Endodermal cell (in vitro differentiated cells): ENCODE measurements around the gene ERVMER34-1. TPM values are rescaled to one million over a fixed set of nuclear protein-coding genes. Genes with fewer than 3 reads are reported as not detected.

Experiments
- DNase-seq: peaks from one replicate; pipeline ENCODE4 v3.0.0-alpha.2; 2017
- H3K27ac ChIP-seq: 2 replicates; pipeline ENCODE4 v1.5.1; 2013; ENCODE audit warnings: mild to moderate bottlenecking, low read depth, low read length, moderate library complexity
- H3K27me3 ChIP-seq: 2 replicates; pipeline ENCODE4 v1.6.1; 2013; ENCODE audit warnings: mild to moderate bottlenecking, low read length, moderate library complexity; ENCODE audit not compliant: insufficient read depth, control insufficient read depth, poor library complexity, severe bottlenecking
- H3K36me3 ChIP-seq: 2 replicates; pipeline ENCODE4 v1.7.0; 2013; ENCODE audit warnings: mild to moderate bottlenecking, low read length, moderate library complexity; ENCODE audit not compliant: control insufficient read depth, insufficient read depth
- H3K4me1 ChIP-seq: one replicate; pipeline ENCODE4 v1.7.0; 2013; ENCODE audit warnings: low read length; ENCODE audit not compliant: control insufficient read depth, insufficient read depth
- H3K4me3 ChIP-seq: 2 replicates; pipeline ENCODE4 v1.5.1; 2013; ENCODE audit warnings: mild to moderate bottlenecking, low read length, moderate library complexity
- H3K9ac ChIP-seq: 2 replicates; pipeline ENCODE4 v1.6.1; 2013; ENCODE audit warnings: mild to moderate bottlenecking, low read length, moderate library complexity; ENCODE audit not compliant: poor library complexity, severe bottlenecking; ENCODE audit errors: extremely low read depth
- H3K9me3 ChIP-seq: 2 replicates; pipeline ENCODE4 v1.6.1; 2013; ENCODE audit warnings: mild to moderate bottlenecking, low read length, moderate library complexity; ENCODE audit not compliant: control insufficient read depth
- H3K27ac Mint-ChIP-seq: 2 replicates; pipeline ENCODE4 v1.8.0; 2020; ENCODE audit warnings: mixed read lengths
- H3K27me3 Mint-ChIP-seq: 2 replicates; pipeline ENCODE4 v1.8.0; 2021; ENCODE audit warnings: mild to moderate bottlenecking, mixed read lengths; ENCODE audit not compliant: insufficient read depth
- H3K36me3 Mint-ChIP-seq: 2 replicates; pipeline ENCODE4 v1.8.0; 2020; ENCODE audit warnings: low read depth, mixed read lengths
- H3K4me1 Mint-ChIP-seq: 2 replicates; pipeline ENCODE4 v1.8.0; 2020; ENCODE audit warnings: mixed read lengths
- H3K4me3 Mint-ChIP-seq: 2 replicates; pipeline ENCODE4 v1.8.0; 2020; ENCODE audit warnings: mild to moderate bottlenecking, moderate library complexity, mixed read lengths
- H3K9me3 Mint-ChIP-seq: 2 replicates; pipeline ENCODE4 v1.8.0; 2020; ENCODE audit warnings: mild to moderate bottlenecking, mixed read lengths
- WGBS, 2 experiments: methylation state at CpG; one replicate each; pipeline versions ENCODE4 v1.1.5 to v1.1.7; 2013; ENCODE audit warnings: missing lambda C conversion rate in 2 of 2, mixed read lengths in 1 of 2; ENCODE audit not compliant: insufficient coverage in 1 of 2, insufficient read length in 1 of 2; 5-methylcytosine and 5-hydroxymethylcytosine counted together
- microRNA-seq: library from miRNA; unstranded; fragments of <30 nt; microRNA quantifications from one replicate; pipeline ENCODE4 v1.2.0, GENCODE V29; 2020; ENCODE audit warnings: borderline microRNAs expressed
- total RNA-seq, 2 donors: library from RNA; stranded (reverse); fragmentation: NEBNext Ultra II Directional in 1 of 2; extraction: Animal tissue kit (Norgen Biotek cat#: 25700) in 1 of 2; gene quantifications; 2 replicates in 1 of 2; 3 replicates in 1 of 2; pipeline ENCODE4 v1.2.1, GENCODE V29; 2021
- TF ChIP-seq, protein P1 (sequence below): fragments of 200-600 bp; sonication (generic); conservative IDR thresholded peaks from 2 replicates; pipeline ENCODE4 v1.5.0; 2021; ENCODE audit warnings: antibody characterized with exemption, mild to moderate bottlenecking

Gene ERVMER34-1
- total RNA-seq, 2 donors from 2014 or later, result 3.1 to 4.9 TPM

DNA sequence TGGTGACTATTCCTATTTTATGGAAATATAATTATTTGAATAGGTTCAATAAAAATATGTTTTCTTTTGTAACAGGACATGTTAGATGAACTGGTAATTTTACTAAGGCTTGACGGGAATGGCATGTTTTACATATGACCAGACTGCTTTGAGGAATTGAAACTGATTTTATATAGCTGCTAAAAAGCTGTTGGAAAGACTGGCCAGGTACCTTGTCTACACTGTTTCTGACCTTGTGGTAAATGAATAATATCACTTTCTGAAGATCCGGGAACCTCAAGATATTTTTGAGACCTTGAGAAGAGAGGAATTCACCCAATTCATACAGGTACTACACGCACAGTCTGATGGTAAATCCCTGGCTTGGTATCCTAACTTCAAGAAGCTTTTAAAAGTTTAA is 50.0 kb downstream of the ERVMER34-1 start:
- no peaks in the 10 kb centered on the region for H3K36me3 Mint-ChIP-seq
- 95 to 98% methylated on average over 2 to 3 of the region's 3 CpGs for WGBS, 2 experiments
- no peaks in the 10 kb centered on the region for H3K27me3 Mint-ChIP-seq
- no peaks in the 10 kb centered on the region for H3K9me3 ChIP-seq
- no peak for DNase-seq
- H3K4me3 ChIP-seq, result no peak overlapping the region
- peaks cover 3% of the 10 kb centered on the region for H3K4me1 Mint-ChIP-seq
- no peak overlapping the region for H3K27ac ChIP-seq
- H3K36me3 ChIP-seq, result no peaks in the 10 kb centered on the region
- no peak overlapping the region for H3K9ac ChIP-seq
- H3K4me3 Mint-ChIP-seq, result no peak overlapping the region
- no peaks in the 10 kb centered on the region for H3K9me3 Mint-ChIP-seq
- H3K27ac Mint-ChIP-seq, result no peak overlapping the region
- H3K27me3 ChIP-seq, result no peaks in the 10 kb centered on the region
- TF ChIP-seq, protein P1, sequence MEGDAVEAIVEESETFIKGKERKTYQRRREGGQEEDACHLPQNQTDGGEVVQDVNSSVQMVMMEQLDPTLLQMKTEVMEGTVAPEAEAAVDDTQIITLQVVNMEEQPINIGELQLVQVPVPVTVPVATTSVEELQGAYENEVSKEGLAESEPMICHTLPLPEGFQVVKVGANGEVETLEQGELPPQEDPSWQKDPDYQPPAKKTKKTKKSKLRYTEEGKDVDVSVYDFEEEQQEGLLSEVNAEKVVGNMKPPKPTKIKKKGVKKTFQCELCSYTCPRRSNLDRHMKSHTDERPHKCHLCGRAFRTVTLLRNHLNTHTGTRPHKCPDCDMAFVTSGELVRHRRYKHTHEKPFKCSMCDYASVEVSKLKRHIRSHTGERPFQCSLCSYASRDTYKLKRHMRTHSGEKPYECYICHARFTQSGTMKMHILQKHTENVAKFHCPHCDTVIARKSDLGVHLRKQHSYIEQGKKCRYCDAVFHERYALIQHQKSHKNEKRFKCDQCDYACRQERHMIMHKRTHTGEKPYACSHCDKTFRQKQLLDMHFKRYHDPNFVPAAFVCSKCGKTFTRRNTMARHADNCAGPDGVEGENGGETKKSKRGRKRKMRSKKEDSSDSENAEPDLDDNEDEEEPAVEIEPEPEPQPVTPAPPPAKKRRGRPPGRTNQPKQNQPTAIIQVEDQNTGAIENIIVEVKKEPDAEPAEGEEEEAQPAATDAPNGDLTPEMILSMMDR, result no peak
- no peaks in the 10 kb centered on the region for H3K4me1 ChIP-seq

DNA sequence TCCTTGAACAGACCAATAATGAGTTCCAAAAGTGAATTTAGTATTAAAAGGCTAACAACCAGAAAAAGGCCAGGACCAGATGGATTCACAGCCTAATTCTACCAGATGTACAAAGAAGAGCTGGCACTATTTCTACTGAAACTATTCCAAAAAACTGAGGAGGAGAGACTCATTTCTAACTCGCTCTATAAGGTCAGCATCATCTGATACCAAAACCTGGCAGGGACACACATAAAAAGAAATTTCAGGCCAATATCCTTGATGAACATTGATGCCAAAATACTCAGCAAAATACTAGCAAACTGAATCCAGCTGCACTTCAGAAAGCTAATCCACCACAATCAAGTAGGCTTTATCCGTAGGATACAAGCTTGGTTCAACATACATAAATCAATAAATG is 56.3 kb downstream of the ERVMER34-1 start:
- Histone ChIP-seq H3K4me1 (no peaks in the 10 kb centered on the region), H3K9ac (no peak overlapping the region), H3K9me3 (peaks cover 15% of the 10 kb centered on the region), H3K4me3 (no peak overlapping the region), H3K36me3 (no peaks in the 10 kb centered on the region), H3K27me3 (no peaks in the 10 kb centered on the region), H3K27ac (no peak overlapping the region)
- Mint-ChIP-seq H3K4me1 (no peaks in the 10 kb centered on the region), H3K27ac (no peak overlapping the region), H3K4me3 (no peak overlapping the region), H3K27me3 (no peaks in the 10 kb centered on the region), H3K9me3 (peaks cover 14% of the 10 kb centered on the region), H3K36me3 (no peaks in the 10 kb centered on the region)
- TF ChIP-seq, protein P1, result no peak
- no peak for DNase-seq
- WGBS, 2 experiments, result 83 to 97% methylated on average over 1 to 2 of the region's 2 CpGs

DNA sequence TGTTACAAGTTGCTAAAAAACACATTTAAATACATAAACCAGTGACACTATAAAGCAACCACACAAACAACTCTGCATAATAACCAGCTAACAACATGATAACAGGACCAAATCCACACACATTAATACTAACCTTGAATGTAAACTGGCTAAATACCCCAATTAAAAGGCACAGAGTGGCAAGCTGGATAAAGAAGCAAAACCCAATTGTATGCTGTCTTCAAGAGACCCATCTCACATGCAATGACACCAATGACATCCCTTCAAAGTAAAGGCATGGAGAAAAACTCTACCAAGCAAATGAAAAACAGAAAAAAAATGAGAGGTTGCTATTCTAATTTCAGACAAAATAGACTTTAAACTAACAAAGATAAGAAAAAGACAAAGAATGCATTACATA is 57.7 kb downstream of the ERVMER34-1 start:
- Mint-ChIP-seq H3K36me3 (no peaks in the 10 kb centered on the region), H3K4me1 (no peaks in the 10 kb centered on the region), H3K4me3 (no peak overlapping the region), H3K9me3 (peaks cover 14% of the 10 kb centered on the region), H3K27me3 (no peaks in the 10 kb centered on the region), H3K27ac (no peak overlapping the region)
- H3K36me3 ChIP-seq, result no peaks in the 10 kb centered on the region
- no peak for DNase-seq
- H3K4me3 ChIP-seq, result no peak overlapping the region
- H3K27me3 ChIP-seq, result no peaks in the 10 kb centered on the region
- no peak overlapping the region for H3K9ac ChIP-seq
- TF ChIP-seq, protein P1, result no peak
- H3K4me1 ChIP-seq, result no peaks in the 10 kb centered on the region
- H3K27ac ChIP-seq, result no peak overlapping the region
- peaks cover 15% of the 10 kb centered on the region for H3K9me3 ChIP-seq

Small RNA genes lying within 50 kb of the gene (microRNA-seq; reads per million reads assigned to microRNA genes)
- gene MIR4449, result 2.7 reads per million, percentile 18 among the genes with 10 or more reads in this experiment

Other genes starting within 250 kb of the ERVMER34-1 start
- gene USP46, start 92.1 kb downstream of the ERVMER34-1 start, total RNA-seq, result 10 to 100 TPM; 42.0 to 42.9 TPM
- 10 to 100 TPM in 1 of 2 donors, 1 to 10 TPM in 1; 7.0 to 12.7 TPM for gene RASL11B, start 110.9 kb upstream of the ERVMER34-1 start, total RNA-seq